ENCODE results near the gene CCDC12.

The CCDC12 gene

DNA sequence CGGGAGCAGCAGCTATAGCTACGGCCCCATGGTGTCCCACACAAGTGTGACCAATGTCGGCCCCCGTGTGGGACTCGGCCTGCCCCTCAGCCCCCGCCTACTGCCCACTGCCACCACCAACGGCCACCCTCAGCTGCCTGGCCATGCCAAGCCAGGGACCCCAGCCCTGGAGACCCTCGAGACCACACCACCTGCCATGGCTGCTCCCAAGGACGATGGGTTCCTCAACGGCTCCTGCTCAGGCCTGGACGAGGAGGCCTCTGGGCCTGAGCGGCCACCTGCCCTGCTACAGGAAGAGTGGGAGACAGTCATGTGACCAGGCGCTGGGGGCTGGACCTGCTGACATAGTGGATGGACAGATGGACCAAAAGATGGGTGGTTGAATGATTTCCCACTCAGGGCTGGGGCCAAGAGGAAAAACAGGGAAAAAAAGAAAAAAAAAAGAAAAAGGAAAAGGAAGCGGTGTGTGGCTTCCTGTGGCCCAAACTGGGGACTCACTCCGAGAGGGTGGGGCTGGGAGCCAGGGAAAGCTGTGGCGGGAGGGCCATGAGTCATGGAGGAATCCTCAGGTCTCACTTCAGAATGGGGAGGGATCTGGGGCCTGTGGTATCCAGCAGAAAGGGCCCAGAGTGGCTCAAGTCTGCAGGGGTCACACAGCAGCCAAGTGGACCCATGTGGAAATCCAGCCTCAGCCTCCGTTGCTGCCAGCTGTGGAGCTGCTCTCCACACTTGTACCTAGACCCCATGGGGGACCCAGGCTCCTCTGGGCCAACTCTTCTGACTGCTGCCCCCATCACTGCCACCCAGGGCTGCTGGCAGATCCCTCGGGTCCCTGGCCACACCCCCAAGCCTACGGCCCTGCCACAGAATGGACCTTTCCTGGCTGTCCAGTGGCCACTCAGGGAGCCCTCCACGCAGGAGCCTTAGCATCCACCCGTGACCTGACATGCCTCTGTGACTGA, 72.9 kb downstream of the CCDC12 start:
- DNase-seq = no peak

- DNase-seq = no peak
Observed at GRCh38 chr3:46902188-46902631, 74.3 kb downstream of the CCDC12 start.

DNA sequence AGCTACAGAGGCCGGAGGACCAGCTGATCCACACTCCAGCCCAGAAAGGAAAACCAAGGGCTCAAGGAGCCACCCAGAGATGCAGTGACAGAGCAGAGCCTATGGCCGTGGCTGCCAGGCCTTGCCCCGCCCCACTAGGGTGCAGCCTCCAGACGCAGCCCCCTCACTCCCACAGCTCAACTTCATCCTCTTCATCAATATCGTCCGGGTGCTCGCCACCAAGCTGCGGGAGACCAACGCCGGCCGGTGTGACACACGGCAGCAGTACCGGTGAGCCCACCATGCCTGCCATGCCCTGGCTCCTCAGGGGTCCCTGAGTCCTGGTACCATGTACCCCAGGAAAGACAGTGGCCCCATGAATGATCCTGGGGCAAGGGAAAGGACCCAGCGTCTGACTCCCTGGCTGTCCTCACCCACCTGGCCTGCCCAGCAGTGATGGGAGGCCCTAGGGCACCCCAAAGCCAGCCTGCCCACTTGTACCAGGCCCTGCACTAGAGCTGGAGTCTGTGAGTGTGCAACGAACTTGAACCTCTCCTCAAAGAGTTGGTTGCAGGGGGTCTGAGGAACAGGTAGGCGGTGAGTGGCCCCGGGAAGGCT, 74.9 kb downstream of the CCDC12 start:
- no peak for DNase-seq

DNA sequence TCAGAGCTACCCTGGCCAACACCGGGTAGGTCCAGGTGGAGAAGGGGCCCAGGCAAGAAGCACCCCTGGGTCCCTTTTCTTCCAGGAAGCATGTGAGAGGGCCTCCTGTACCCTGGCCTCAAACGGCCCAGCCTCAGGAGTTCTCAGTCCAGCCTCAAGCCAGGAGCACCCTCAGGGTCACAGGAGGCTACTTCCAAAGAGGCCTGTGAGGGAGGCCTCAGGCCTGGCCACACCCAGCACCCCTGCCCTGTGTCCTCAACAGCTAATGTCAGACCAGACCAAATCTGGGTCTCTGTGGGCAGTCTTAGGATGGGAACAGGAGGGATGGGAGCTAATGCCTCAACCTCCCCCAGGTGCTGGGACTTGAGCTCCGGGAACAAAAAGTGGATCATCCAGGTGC, 75.5 kb downstream of the CCDC12 start:
- DNase-seq = no peak

GRCh38 chr3:46900356-46900755, 76.2 kb downstream of the CCDC12 start:
- DNase-seq = no peak

DNA sequence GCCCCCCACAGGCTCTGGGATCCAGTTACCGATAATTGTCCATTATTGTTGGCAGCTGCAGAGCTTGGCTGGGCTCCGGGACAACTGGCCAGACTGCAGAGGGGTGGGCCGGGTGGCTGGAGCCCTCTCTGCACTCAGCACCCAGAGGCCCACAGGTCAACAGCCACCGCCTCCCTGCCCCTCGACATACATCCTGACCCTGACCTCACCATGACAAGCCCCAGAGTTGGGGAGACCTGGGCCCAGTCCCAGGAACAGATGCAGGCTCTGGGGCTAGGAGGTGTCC, 76.6 kb downstream of the CCDC12 start:
- DNase-seq = no peak

GRCh38 chr3:46899151-46900006, 77.2 kb downstream of the CCDC12 start:
- DNase-seq = no peak

GRCh38 chr3:46898321-46899150, 78.0 kb downstream of the CCDC12 start:
- DNase-seq = no peak

DNA sequence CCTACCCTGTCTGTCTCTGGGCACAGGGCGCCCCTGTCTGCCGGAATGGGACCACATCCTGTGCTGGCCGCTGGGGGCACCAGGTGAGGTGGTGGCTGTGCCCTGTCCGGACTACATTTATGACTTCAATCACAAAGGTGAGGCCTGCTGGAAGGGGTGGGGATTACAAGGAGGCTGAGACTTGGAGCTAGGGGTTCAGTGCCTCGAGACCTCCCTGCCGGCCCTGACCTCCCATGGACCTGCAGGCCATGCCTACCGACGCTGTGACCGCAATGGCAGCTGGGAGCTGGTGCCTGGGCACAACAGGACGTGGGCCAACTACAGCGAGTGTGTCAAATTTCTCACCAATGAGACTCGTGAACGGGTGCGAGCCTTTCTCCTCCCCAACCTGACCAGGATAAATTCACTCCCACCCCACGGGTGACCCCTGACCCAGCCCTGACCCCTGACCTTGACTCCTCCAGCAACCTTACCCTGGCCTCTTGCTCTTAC, 78.7 kb downstream of the CCDC12 start:
- DNase-seq = no peak

GRCh38 chr3:46897031-46897430, 79.5 kb downstream of the CCDC12 start:
- no peak for DNase-seq

DNA sequence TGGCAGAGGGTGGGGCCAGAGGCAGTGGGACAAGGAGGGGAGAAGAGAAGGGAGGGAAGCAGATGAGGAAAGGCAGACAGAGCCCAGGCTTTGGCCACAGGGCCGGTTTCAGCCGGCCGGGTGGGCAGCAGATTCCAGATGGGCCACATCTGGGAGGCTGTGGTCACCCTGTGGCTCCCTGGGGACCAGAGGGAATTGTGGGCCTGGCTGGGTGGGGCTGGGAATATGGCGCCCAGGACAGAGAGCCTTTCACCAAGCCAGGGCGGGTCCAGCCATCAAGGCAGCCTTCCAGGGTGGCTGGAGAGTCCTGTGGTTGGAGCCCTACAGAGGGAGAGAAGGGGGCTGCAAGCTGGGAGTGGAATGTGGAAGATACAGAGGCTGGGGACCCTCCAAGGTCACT, 80.2 kb downstream of the CCDC12 start:
- no peak for DNase-seq

- no peak for DNase-seq
Observed at GRCh38 chr3:46895761-46896160, 80.8 kb downstream of the CCDC12 start.

DNA sequence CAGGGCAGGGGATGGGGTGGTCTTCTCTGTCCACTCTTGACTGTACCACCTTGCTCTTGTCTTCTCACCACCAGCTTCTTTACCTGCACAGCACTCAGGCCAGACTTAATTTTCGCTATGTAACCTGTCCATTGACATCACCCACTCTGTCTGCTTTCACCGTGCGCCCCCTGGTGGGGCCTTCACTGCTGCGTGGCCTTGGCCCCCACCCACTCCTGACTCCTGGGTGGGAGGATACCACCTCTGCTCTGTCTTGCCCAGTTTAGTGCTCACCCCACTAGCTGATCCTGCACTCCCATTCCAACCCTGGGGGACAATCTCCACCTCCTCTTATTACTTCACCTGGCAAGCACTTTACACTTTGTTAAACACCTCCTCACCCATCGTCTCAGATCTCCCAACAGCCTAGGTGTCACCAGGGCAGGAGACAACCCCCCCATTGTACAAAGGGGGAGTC, 81.3 kb downstream of the CCDC12 start:
- peak; percentile 50 to 76 (median 60) for DNase-seq

- no peak for DNase-seq
Observed at GRCh38 chr3:46894256-46894655, 82.3 kb downstream of the CCDC12 start.

DNA sequence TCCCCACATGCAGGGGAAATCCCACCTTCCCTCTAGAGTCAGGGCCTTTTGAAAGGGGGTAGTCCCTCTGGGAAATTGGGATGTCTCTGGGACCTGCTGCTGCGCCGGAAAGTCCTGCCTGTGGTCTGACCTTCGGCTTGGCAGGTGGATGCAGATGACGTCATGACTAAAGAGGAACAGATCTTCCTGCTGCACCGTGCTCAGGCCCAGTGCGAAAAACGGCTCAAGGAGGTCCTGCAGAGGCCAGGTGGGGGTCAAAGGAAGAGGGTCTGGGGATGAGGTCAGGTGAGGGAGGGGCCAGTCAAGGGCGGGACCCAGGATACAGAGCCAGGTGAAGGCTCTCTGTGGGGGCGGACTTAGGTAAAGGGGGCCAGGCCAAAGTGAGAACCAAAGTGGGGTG, 82.8 kb downstream of the CCDC12 start:
- no peak for DNase-seq

DNA sequence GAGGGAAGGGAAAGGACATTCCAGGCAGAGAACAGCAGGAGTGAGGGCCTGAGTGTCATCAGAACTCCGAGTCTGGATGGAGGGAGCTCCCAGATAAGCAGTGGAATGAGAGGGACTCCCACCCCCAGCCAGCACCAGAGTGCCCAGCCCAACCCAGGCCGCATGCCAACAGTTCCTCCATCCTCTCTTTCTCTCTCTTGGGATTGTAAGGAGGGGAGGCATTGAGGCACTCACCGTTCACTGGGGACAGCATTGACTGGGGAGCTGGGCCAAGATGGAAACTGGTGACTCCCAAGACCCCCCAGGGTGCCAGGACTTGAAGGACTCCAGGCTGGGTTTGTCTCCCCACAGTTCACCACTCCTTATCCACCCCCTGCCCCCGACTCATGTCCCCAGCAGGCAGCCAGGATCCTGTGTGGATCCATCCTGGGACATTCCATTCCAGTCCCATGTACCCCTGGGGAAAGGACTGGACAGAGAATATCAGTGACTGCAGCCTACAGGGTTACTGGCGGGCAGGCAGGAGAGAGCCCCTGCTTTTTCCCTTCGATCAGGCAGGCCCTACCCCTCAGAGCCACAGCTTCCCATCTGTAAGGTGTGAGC, 83.3 kb downstream of the CCDC12 start:
- no peak for DNase-seq

DNA sequence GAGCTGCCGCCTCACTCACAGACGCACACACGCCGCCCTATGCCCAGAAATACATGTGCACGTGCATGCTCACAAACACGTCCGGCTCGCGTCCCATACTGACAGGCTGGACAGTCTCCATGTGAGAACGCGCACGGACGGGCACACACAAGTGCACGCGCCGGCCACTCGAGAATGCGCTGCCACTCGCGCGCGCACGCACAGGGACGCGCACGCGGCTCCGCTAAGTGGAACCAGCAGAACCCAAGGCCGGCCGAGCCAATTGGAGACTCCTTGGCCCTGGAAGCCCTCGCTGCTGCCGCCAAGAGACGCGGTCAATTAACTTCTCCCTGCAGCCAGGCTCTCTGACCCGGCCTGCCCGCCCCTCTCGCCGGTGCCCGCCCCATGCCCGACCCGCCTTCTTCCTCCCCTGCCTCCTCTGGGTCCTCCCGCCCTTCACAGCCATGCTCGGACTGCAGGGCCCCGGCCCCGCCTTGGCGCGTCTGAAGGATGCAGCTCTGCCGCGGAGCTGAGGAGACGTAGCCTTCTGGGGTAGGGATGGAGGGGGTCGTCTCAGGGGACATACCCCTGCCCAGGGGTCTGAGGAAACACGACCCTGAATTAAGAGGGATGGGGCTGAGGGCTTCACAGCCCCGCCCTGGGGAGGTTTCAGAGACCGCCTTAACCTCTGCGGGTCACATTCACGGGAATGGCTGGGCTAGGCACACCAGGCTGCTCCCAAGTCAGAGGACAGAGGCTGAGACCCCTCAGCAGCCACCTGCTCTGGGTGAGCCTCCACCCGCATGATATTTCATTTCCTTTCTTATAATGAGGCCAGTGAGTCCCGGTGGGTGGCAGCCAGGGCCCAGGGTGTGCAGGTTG, 84.0 kb downstream of the CCDC12 start:
- DNase-seq = no peak

DNA sequence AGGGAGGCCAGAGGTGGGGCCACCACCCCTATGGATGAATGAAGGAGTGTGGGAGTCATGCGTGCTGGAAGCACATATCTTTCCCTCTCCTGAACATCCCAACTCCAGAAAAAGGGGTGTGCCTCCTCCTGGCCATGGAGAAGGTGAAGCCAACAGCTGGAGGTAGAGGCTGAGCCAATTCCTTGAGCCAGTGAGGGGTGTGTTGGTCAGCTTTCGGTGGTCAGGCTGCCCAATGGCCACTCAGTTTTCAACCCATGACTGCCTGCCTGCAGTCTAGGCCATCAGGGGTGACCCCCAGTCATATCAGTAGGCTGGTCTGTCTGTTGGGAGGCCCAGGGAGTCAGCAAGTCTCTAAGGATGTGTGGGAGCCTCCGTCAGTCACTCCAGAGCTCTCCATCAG, 85.4 kb downstream of the CCDC12 start:
- DNase-seq = no peak

DNA sequence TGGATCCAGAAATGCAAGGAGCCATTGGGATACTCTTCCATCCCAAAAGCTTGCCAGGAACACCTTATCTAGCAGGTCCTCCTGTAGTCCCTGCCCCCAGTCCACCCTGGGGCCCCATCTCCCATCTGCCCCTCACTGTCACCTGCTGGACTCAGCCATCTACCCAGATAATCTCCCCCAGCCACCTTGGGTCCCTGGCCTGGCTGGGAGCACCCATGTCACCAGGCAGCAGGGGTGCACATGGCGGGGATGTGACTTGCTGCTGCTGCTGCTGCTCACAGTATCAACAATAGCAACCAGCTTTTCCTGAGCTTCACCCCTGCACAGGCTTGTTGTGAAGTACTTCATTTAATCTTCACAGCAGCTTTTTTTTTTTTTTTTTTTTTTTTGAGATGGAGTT, 86.4 kb downstream of the CCDC12 start:
- DNase-seq = no peak

DNA sequence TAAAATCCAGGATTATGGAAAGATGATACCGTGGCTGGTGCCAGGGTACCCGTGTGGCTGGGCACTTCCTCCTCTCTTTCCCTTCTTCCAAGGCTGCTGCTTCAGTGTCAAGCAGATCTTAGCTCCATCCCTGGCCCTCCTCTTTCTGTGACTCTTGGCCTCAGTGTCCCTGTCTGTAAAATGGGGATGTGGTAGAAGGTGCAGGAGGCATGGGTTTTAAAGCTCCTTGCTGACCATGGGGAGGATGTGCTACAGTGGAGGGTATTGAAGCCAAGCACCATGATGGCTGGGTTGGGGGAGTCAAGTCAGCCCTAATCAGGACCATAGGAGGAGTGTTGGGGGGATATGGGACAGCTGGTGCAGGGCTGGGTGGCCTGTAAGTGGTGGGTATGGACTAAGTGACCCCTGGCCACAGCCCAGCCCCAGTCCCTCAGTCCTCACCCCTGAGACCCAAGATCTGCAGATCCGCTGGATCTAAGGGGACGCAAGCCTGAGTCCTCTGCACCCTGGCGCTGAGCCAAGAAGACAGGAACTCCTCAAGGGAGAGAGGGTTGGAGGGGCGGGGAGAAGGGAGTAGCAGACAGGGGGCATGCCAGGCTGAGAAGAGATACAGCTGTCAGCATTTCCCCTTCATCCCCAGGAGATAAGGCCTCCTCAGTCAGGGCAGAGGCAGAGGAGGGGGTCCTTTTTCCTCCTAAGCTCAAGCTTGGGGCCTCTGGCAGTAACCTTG, 87.0 kb downstream of the CCDC12 start:
- no peak for DNase-seq

All from T-helper 1 cell (primary cell).